ENCODE measurements around the gene TAS2R31.
"Not testable (repeated sequence)": the region's sequence is repeated elsewhere in the genome, so short reads cannot be mapped to it uniquely, and the experiment has no call there.

The TAS2R31 gene, protein sequence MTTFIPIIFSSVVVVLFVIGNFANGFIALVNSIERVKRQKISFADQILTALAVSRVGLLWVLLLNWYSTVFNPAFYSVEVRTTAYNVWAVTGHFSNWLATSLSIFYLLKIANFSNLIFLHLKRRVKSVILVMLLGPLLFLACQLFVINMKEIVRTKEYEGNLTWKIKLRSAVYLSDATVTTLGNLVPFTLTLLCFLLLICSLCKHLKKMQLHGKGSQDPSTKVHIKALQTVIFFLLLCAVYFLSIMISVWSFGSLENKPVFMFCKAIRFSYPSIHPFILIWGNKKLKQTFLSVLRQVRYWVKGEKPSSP

DNA sequence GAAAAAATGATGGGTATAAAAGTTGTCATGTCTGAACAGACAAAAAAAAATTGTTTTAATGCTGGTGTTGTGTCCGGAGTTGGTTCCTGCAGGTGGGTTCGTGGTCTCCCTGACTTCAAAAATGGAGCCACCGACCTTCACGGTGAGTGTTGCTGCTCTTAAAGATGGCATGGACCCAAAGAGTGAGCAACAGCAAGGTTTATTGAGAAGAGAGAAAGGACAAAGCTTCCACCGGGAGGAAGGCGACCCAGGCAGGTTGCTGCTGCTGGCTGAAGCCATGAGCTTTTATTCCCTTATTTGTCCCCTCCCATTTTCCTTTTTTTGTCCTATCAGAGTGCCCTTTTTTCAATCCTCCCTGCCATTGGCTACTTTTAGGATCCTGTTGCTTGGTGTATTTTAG lies at the start of gene TAS2R31:
TAS2R31 (minus strand) TSS at position 101 of the 400 bp plus-strand sequence; CDS start at position 29, 72 bp downstream.
- DNase-seq (ENCODE audit: low read depth), result no peak

DNA sequence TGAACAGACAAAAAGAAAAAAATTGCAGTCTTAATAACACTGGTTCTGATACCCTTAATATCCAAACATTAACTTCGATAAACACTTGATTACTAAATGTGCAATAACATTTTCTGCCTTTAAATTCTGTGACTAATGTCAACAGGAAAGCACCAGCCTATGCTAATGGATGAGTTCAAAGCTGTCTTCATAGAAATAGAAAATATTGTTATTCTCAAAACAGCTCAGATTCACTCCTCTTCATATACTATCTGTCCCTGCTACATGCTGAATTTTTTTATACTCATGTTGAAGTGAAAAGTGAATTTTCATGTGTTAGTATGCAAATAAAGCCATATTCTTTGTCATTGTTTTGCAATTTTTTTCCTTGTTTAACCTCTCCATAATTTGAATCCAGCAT lies 47.0 kb upstream of the TAS2R31 start:
- DNase-seq (ENCODE audit: low read depth), result no peak

DNA sequence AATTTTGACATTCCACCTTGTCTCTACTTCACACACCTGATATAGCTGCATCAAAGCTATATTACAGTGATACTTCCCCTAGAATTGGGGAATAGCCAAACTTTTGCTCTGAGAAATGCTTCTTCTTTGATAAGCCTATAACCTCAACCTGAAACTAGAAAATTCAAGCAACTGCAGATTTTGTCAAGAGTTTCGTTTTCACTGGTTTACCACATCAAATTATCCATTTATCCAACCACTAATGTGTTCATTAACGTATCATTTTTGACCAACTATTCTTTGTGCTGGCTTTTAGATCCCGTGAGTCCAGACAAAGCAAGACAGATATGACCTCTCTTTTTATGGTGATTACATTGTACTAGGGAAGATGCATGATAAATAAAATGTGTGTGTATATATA lies 44.4 kb upstream of the TAS2R31 start:
- DNase-seq (ENCODE audit: low read depth), result no peak

DNA sequence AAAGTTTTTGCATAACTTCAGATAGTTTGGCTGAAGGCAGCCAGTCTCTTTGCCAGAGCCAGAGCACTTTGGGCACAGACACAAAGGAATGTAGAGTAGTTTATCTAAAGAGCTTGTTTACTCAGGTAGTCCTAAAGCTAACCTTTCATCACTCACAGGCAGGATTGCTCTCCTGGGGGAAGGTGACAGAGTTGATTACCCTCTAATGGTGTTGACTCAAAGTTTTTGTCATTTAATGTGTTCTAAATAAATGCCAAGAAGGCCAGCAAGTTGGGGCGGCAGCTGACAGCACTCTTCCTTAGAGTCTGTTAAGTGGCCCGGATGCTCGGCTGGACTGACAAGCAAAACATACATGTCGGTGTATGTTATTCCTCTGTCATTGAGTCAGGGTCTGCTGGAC lies 40.2 kb upstream of the TAS2R31 start:
- DNase-seq (ENCODE audit: low read depth), result no peak

DNA sequence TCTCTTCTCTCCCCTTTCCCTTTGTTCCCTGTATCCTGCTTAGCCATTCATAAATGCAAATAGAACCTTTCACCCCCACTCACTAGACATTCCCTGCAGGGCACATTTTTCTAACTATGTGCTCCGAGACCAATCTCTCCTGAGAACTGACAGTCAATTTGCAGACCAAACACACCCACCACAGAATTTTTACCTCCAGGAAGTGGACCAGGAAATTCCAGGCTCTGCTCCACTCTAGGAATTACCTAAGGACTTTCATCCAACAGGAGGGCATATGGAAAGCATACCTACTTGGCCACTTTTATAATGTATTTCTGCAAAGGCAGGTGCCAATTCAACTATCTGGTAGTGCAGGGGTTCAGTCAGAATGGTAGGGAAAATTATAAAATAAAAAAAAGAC lies 39.8 kb upstream of the TAS2R31 start:
- DNase-seq (ENCODE audit: low read depth), result no peak

DNA sequence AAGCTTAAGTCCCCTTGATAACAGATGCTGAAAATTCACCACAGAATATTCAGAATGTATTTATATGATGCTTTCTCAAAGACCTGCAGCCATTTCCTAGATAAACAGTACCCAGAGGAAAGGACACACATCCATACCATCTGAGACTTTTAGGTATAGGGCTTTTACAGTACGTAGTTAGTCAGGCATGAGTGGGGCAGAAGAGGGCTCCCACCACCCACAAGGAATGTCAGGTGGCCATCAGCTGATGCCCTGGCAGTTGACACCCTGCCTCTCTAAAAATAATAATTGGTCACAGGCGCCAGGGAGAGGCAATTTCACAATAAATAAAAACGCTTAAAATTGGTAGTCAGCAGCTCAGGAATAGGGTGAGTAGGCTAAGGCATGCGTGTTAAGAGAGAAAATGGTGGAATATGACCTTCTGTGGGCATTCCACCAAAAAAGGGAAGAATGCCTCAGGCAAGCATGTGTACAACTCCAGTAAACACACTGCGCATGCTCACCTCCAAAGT lies 38.7 kb upstream of the TAS2R31 start:
- DNase-seq (ENCODE audit: low read depth), result no peak

DNA sequence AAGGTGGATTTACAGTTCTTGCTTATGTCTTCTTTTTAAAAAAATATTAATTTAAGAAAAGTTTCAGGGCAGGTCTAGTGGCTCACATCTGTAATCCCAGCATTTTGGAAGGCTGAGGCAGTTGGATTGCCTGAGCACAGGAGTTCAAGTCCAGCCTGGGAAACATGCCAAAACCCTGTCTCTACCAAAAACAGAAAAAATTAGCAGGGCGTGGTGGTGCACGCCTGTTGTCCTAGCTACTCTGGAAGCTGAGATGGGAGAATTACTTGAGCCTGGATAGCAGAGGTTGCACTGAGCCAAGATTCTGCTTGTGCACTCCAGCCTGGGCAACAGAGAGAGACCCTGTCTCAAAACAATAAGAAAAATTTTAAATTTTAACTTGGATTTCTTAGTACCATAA lies 36.3 kb upstream of the TAS2R31 start:
- DNase-seq (ENCODE audit: low read depth), result no peak

DNA sequence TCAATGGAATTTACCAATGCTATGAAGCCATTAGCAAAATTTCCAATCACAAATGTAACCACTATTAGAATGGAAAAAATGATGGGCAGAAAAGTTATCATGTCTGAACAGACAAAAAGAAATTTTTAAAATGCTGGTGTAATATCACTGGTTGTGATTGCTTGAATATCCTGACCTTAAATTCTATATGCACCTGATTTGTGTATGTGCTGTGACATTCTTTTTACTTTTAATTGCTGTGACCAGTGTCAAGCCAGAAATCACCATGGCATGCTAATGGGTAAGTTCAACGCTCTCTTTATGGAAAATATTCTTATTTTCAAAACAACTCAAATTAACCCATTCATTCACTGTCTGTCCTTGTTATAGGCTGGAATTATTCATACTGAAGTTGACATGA lies 31.0 kb upstream of the TAS2R31 start, which contains the start of gene TAS2R46:
TAS2R46 (minus strand) TSS at position 101 of the 400 bp plus-strand sequence; CDS start at position 101, 0 bp downstream.
- not testable (repeated sequence) for DNase-seq (ENCODE audit: low read depth)

DNA sequence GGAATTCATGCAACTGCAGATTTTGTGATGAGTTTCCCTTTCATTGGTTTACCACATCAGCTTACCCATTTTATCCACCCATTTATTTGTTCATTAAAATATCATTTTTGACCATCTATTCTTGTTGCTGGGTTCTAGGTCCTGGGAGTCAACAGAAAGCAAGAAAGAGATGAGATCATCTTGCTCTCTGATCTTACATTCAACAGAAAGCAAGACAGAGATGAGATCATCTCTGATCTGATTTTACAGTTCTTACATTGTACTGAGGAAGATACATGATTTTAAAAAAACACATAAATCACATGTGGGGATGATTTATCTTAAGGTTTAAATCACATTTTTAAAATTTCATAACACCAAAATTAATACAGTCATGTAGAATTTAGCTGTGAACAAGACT lies 28.6 kb upstream of the TAS2R31 start:
- no peak for DNase-seq (ENCODE audit: low read depth)

DNA sequence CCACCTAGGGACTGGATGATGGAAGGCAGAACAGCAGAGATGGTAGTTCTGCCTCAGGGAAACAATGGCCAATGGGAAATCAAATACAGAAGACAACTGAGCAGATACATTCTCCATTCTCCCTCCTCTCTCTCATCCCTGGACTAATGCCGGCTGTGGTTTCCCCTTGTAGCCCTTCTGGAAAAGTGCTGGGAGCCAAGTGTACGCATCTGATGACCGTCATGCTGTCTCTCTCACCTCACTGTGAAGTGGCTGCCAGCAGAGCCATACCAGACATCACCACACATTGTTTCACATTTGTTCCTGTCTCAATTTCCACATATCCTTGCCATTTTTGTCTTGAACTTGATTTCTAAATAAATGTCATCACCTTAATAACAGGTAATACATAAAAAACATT lies 27.8 kb upstream of the TAS2R31 start:
- no peak for DNase-seq (ENCODE audit: low read depth)

DNA sequence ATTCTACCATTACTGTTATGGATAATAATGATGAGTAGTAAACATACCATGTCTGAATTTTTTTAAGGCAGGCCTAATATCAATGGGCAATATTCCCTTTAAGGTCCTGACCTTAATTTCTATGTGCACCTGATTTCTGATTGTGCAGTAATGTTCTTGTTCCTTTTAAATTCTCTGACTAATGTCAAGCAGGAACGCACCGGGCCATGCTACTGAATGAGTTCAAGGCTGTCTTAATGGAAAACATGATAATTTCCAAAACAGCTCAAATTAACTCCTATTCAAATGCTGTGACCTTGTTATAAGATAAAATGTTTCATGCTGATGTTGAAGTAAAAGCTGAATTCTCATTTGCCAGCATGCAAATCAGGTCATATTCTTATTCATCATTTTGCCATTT lies 24.1 kb upstream of the TAS2R31 start:
- no peak for DNase-seq (ENCODE audit: low read depth)

DNA sequence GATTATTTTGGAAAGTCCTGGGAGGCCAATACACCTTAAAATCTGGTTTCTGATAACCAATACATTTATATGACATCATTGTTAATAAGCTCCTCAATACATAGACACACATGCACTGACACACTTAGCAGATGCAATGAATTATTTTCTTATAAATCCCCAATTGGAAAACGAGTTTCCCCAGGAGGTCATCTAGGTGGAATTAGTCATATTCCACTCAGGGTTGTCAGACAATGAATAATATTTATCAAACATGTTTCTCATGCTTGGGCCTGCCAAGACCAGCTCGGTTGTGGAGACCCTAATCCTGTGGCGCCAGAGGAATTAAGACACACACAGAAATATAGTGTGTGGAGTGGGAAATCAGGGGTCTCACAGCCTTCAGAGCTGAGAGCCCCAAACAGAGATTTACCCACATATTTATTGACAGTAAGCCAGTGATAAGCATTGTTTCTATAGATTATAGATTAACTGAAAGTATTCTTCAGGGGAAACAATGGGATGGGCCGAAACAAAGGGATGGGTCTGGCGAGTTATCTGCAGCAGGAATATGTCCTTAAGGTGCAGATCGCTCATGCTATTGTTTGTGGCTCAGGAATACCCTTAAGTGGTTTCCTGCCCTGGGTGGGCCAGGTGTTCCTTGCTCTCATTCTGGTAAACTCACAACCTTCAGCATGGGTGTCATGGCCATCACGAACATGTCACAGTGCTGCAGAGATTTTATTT lies 18.8 kb upstream of the TAS2R31 start:
- DNase-seq (ENCODE audit: low read depth), result not testable (repeated sequence)

DNA sequence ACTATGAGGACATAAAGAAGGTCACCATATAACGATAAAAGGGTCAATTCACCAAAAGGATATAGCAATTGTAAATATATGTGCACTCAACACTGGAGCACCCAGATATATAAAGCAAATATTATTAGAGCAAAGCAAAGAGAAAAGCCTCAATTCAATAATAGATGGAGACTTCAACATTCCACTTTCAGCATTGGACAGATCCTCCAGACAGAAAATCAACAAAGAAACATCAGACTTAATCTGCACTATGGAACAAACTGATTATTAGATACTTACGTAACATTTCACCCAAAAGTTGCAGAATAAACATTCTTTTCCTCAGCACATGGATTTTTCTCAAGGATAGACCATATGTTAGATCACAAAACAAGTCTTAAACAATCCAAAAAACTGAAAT lies 10.2 kb upstream of the TAS2R31 start:
- not testable (repeated sequence) for DNase-seq (ENCODE audit: low read depth)

DNA sequence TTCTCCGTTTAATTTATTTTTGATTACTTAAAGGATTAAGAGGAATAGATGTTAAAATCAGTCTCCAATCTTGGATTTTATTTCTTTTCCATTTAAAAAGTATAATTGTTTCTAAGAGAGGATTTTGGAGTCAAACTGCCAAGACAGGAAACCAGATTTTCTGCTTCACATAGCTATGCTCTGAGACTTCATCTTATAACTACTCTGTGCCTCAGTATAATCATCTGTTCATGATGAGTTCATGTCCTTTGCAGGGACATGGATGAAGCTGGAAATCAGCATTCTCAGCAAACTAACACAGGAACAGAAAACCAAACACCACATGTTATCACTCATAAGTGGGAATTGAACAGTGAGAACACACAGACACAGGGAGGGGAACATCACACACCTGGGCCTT lies 9.0 kb upstream of the TAS2R31 start:
- no peak for DNase-seq (ENCODE audit: low read depth)

DNA sequence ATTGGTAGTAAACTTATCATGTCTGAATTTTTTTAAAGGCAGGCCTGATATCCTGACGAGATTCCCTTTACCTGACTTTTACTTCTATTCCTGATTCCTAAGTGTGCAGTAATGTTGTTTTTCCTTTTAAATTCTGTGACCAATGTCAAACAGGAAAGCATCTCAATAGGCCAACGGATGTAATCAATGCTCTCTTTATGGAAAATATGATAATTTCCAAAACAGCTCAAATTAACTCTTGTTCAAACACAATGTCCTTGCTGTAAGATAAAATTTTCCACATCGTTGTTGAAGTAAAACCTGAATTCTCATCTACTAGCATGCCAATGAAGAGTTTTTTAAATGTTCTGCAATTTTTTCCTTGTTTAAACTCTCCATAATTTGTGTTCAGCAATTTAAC lies 8.0 kb upstream of the TAS2R31 start:
- DNase-seq (ENCODE audit: low read depth), result no peak

DNA sequence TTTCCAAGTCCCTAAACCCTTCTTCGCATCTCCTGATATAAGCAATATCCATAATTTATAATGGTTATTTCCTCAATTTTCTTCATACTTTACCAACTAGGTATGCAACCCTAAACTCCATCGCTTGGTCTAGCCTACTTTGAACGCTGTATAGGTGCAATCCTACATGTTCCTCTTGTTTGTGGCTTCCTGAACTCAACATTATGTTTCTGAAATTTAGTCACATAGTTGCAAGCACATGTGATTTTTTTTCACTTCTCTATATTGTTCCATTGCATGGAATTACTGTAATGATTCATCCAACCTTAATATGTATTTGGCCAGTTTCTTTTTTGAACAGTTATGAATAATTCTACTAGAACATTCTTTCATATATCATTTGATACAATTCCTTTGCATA lies 2.8 kb upstream of the TAS2R31 start:
- DNase-seq (ENCODE audit: low read depth), result not testable (repeated sequence)

DNA sequence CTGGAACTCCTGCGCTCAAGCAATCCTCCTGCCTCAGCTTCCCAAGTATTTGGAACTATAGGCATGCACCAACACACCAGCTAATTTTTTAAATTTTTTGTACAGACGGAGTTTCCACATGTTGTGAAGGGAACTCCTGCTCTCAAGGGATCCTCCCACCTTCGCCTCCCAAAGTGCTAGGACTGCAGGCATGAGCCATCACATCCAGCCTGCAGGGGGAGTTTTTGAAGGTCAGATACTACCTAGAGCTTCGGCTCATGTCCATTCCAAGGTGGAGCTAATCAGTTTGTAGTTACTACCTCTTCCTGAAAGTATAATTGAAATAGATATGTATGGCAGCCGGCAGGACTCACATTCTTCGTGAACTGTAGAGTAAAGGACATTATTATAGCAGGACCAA lies 5.1 kb downstream of the TAS2R31 start:
- DNase-seq (ENCODE audit: low read depth), result no peak

DNA sequence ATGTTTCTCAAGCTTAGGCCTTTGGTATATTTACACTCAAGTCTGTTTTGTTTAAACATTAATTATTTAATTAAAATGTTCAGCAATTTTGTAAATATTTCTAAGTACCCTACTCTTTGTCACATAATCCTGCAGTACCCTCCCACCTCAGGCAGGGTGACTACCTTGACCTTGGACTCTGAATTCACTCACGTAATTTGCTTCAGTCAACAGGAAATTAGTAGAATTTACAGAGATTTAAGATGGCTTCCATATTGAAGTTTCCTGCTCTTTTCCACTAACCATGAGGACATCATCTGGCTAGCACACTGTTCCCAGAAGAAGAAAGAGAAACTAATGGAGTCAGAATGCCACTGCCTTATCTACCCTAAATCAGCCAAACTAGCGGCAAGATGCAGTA lies 7.8 kb downstream of the TAS2R31 start:
- DNase-seq (ENCODE audit: low read depth), result no peak

DNA sequence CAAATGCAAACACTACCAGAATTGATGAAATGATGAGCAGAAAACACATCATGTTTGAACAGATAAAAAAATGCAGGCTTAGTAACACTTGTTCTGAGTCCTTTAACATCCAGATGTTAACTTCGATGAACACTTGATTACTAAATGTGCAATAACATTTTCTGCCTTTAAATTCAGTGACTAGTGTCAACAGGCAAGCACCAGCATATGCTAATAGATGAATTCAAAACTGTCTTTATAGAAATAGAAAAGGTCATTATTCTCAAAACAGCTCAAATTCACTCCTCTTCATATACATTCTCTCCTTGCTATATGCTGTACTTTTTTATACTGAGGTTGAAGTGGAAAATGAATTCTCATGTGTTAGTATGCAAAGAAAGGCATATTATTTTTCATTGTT lies 8.7 kb downstream of the TAS2R31 start, which contains the start of gene TAS2R19:
TAS2R19 (minus strand) TSS at position 101 of the 400 bp plus-strand sequence; CDS start at position 52, 49 bp downstream.
- DNase-seq (ENCODE audit: low read depth), result no peak

DNA sequence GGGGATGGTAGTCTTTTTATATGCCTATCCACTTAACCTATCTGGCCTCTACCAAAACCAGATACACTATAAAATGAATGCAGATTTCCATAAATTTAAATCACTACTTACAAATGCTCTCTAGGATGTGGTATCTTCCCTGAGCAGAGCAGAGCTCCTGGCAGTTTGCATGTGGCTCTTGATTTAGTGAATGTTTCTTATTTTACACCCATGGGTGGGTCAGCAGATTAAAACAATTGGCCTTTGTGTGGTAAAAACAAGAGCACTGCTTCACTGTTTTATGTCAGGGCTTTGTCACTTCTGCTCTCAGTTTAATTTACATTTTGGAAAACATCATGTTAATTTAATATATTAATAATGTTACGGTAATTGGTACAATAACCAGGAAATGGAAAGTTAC lies 14.3 kb downstream of the TAS2R31 start:
- DNase-seq (ENCODE audit: low read depth), result no peak

DNA sequence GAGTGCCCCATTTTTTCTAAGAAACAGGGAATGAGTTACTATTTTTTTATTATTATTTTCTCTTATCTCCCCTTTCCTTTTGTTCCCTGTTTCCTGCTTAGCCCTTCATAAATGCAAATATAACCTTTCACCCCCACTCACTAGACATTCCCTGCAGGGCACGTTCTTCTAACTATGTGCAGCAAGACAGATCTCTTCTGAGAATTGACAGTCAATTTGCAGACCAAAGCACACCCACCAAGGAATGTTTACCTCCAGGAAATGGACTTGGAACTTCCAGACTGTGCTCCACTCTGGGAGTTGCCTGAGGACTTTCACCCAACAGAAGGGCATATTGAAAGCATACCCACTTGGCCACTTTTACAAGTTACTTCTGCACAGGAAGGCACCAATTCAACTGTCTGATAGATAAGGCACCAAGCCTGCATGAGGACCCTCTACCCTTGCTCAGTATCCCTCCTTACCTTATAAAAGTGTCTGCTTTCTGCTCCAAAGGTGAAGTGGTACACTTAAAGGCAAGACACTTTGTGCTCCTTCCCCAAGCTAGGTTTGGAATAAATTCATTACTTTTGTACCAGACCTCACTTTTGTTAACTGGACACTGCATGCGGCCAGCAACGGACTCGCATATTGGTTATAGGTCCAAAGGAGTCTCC lies 15.3 kb downstream of the TAS2R31 start:
- DNase-seq (ENCODE audit: low read depth), result no peak

DNA sequence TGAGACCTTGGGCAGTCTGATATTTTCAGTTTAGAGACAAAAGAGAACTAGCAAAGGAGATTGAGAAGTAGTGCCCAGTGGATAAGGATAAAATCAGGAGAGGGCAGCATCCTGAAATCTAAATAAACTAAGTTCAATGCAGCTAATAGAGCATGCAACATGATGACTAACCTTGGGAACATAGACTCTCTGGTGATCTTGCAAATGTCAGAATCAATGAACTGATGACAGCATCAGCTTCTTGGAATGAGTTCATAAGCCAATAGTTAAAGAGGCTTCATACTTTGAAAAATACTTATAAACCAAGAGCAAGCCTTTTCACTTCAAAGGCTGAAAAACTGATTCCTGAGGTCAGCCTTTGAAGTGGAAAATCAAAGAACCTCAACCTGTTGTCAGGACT lies 17.0 kb downstream of the TAS2R31 start:
- no peak for DNase-seq (ENCODE audit: low read depth)

DNA sequence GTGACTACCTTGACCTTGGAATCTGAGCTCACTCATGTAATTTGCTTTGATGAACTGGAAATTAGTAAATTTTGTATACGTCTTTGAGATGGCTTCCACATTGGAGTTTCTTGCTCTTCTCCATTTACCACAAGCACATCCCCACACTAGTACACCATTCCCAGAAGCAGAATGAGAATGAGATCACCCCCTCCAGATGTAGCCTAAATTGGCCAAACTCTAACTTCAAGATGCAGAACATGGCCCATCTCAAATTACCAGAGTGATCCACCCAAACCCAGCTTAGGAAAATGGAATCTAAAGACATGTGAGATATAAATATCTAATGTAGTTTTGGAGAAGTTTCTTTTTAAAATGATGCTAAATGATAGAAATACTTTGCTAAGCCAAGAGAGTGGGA lies 23.6 kb downstream of the TAS2R31 start:
- no peak for DNase-seq (ENCODE audit: low read depth)

Data from stimulated activated CD4-positive, alpha-beta T cell treated with anti-CD3 and anti-CD28 coated beads, Interleukin-2, amount 100 ng/mL, for 4 hours (primary cell).